Suprapubic skin (tissue), 4 donors: ENCODE measurements around the gene SIGLEC15. TPM values are rescaled to one million over a fixed set of nuclear protein-coding genes. Genes with fewer than 3 reads are reported as not detected.

Experiments used
- DNase-seq, 2 donors: peaks; one replicate each; pipeline ENCODE4 v3.0.0-alpha.2; 2019; ENCODE audit warnings: low spot score in 2 of 2
- H3K27ac ChIP-seq: fragments of 200-600 bp; sonication (generic); one replicate; pipeline ENCODE4 v1.5.1; 2019
- H3K27me3 ChIP-seq: fragments of 200-600 bp; sonication (generic); one replicate; pipeline ENCODE4 v1.5.1; 2019
- H3K36me3 ChIP-seq: fragments of 200-600 bp; sonication (generic); one replicate; pipeline ENCODE4 v1.5.1; 2019
- H3K4me1 ChIP-seq: fragments of 200-600 bp; sonication (generic); one replicate; pipeline ENCODE4 v1.5.1; 2019
- H3K4me3 ChIP-seq: fragments of 200-600 bp; sonication (generic); one replicate; pipeline ENCODE4 v1.5.1; 2019; ENCODE audit warnings: mild to moderate bottlenecking
- H3K9me3 ChIP-seq: fragments of 200-600 bp; sonication (generic); one replicate; pipeline ENCODE4 v1.5.1; 2019
- EP300 ChIP-seq: sonication (generic); formaldehyde crosslinking; IDR thresholded peaks from one replicate; pipeline ENCODE4 v1.6.1; 2017; ENCODE audit warnings: antibody characterized with exemption
- POLR2A ChIP-seq, 2 donors: fragments of 450-650 bp; IDR thresholded peaks; one replicate each; pipeline ENCODE4 v1.6.1; 2017; ENCODE audit warnings: antibody characterized with exemption in 2 of 2, mild to moderate bottlenecking in 2 of 2, moderate library complexity in 2 of 2
- POLR2AphosphoS5 ChIP-seq, 3 donors: sonication (generic); formaldehyde crosslinking; IDR thresholded peaks; one replicate each; pipeline ENCODE4 v1.6.1; 2017; ENCODE audit warnings: antibody characterized with exemption in 3 of 3
- WGBS: methylation state at CpG from one replicate; pipeline ENCODE4 v1.1.5; 2018; 5-methylcytosine and 5-hydroxymethylcytosine counted together
- total RNA-seq, 4 donors: library from RNA; depleted of rRNA; stranded (reverse); fragments of >200 nt; gene quantifications; one replicate each; pipeline ENCODE4 v1.1.0, GENCODE V29; 2016
- TF ChIP-seq, protein P1 (sequence below), 2 donors: fragments of 200-600 bp in 1 of 2; fragments of 450-650 bp in 1 of 2; sonication (generic) in 1 of 2; IDR thresholded peaks; one replicate each; pipeline ENCODE4 v1.5.1; 2016 to 2019; ENCODE audit warnings: antibody characterized with exemption in 2 of 2, mild to moderate bottlenecking in 1 of 2, moderate library complexity in 1 of 2

The SIGLEC15 gene
- total RNA-seq, 4 donors from 2014 or later = 0.57 to 3.4 (median 0.98) TPM; not detected in 1

DNA sequence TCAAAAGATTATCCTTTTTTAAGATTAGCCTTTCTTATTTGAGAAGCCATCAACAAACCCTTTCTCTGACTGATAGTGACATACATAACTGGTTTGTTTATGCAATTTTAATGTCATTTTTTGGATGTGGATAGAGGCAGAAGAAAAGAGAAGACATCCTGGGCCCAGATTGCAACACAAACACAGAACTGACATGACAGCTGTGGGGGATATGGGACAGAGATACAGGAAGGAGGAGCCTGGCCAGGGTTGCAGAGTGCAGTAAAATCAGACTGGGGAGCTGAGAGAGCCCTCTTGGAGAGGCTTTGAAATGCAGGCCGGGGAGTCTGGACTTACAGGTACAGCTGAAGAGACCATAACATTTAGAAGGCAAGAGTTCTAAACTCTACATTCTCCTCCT is 65.1 kb downstream of the SIGLEC15 start:
- DNase-seq = no peak
- 92% methylated on average over 1 of the region's 1 CpG for WGBS
- Histone ChIP-seq H3K4me1 (no peaks in the 10 kb centered on the region), H3K4me3 (no peak overlapping the region), H3K27ac (no peak overlapping the region), H3K27me3 (no peaks in the 10 kb centered on the region), H3K36me3 (peaks cover 53% of the 10 kb centered on the region), H3K9me3 (no peaks in the 10 kb centered on the region)
- TF ChIP-seq POLR2AphosphoS5 (IDR thresholded peaks at IDR 0.05) = no peak
- no peak for TF ChIP-seq EP300
- TF ChIP-seq POLR2A (IDR thresholded peaks at IDR 0.05) = no peak
- TF ChIP-seq, protein P1, sequence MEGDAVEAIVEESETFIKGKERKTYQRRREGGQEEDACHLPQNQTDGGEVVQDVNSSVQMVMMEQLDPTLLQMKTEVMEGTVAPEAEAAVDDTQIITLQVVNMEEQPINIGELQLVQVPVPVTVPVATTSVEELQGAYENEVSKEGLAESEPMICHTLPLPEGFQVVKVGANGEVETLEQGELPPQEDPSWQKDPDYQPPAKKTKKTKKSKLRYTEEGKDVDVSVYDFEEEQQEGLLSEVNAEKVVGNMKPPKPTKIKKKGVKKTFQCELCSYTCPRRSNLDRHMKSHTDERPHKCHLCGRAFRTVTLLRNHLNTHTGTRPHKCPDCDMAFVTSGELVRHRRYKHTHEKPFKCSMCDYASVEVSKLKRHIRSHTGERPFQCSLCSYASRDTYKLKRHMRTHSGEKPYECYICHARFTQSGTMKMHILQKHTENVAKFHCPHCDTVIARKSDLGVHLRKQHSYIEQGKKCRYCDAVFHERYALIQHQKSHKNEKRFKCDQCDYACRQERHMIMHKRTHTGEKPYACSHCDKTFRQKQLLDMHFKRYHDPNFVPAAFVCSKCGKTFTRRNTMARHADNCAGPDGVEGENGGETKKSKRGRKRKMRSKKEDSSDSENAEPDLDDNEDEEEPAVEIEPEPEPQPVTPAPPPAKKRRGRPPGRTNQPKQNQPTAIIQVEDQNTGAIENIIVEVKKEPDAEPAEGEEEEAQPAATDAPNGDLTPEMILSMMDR (IDR thresholded peaks at IDR 0.05) = no peak

DNA sequence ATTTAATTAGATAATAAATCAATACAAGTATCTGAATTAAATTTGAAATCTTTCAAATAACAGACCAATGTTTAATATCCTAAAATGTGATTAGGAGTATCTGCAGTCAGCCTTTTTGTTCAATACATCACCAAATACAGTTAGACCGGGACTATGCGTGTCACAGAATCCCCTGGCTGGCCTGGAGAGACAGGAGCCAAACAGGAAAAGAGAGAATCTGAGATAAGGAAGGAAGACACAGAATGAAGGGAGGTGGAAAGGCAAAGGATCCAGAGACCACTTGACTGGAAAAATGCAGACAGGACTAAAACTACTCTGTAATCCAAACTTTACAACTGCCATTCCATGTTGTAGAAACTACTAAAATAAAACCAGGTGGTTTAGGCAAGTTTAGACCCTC is 66.3 kb downstream of the SIGLEC15 start:
- peaks cover 47% of the 10 kb centered on the region for H3K36me3 ChIP-seq
- H3K4me3 ChIP-seq = no peak overlapping the region
- no peaks in the 10 kb centered on the region for H3K9me3 ChIP-seq
- DNase-seq = no peak
- WGBS = 90% methylated on average over 2 of the region's 2 CpGs
- H3K27ac ChIP-seq = no peak overlapping the region
- H3K27me3 ChIP-seq = no peaks in the 10 kb centered on the region
- TF ChIP-seq, protein P1 (IDR thresholded peaks at IDR 0.05) = no peak
- no peak for TF ChIP-seq EP300
- no peak for TF ChIP-seq POLR2AphosphoS5 (IDR thresholded peaks at IDR 0.05)
- no peak for TF ChIP-seq POLR2A (IDR thresholded peaks at IDR 0.05)
- no peaks in the 10 kb centered on the region for H3K4me1 ChIP-seq

Other genes with a start within 250 kb of the SIGLEC15 start
- gene SLC14A2, start 210.2 kb upstream of the SIGLEC15 start, total RNA-seq = under 1 TPM in 1 of 4 donors, not detected in 3; 0.31 TPM
- gene SLC14A1, start 101.5 kb upstream of the SIGLEC15 start, total RNA-seq = 10 to 100 TPM in 2 of 4 donors, 1 to 10 TPM in 2; 3.0 to 16.0 (median 10.1) TPM
- gene EPG5, start 141.7 kb downstream of the SIGLEC15 start, total RNA-seq = 100 to 1,000 TPM in 1 of 4 donors, 10 to 100 TPM in 3; 31.5 to 107 (median 53.5) TPM
- 10 to 100 TPM in 2 of 4 donors, 1 to 10 TPM in 2; 7.5 to 33.6 (median 16.0) TPM for gene PSTPIP2, start 246.6 kb downstream of the SIGLEC15 start, total RNA-seq